ENCODE measurements around the gene NPVF.

NPVF gene

GRCh38 chr7:25228386-25228785 lies at the start of gene NPVF:
Gene NPVF (minus strand): TSS chr7:25228486. CDS start chr7:25228439, 47 bp downstream.
- ATAC-seq (no peak), DNase-seq (no peak)
- Mint-ChIP-seq H3K4me1 (no peaks in the 10 kb centered on the region), H3K27me3 (peaks cover 19% of the 10 kb centered on the region), H3K27ac (no peak within 1 kb of the TSS), H3K4me3 (no peak within 1 kb of the TSS), H3K9me3 (no peaks in the 10 kb centered on the region), H3K36me3 (ENCODE audit: low read depth) (no peaks in the 10 kb centered on the region)

- H3K36me3 Mint-ChIP-seq (ENCODE audit: low read depth), result no peaks in the 10 kb centered on the region
- no peaks in the 10 kb centered on the region for H3K4me1 Mint-ChIP-seq
- no peaks in the 10 kb centered on the region for H3K9me3 Mint-ChIP-seq
- ATAC-seq (no peak), DNase-seq (no peak)
- no peak overlapping the region for H3K27ac Mint-ChIP-seq
- H3K27me3 Mint-ChIP-seq, result peaks cover 2% of the 10 kb centered on the region
- H3K4me3 Mint-ChIP-seq, result no peak overlapping the region
Observed at GRCh38 chr7:25272265-25272664, 44.0 kb upstream of the NPVF start.

- DNase-seq (no peak), ATAC-seq (peak; percentile 45)
- no peaks in the 10 kb centered on the region for H3K36me3 Mint-ChIP-seq (ENCODE audit: low read depth)
- peaks cover 30% of the 10 kb centered on the region for H3K4me1 Mint-ChIP-seq
- H3K9me3 Mint-ChIP-seq, result no peaks in the 10 kb centered on the region
- no peak overlapping the region for H3K27ac Mint-ChIP-seq
- no peak overlapping the region for H3K4me3 Mint-ChIP-seq
- H3K27me3 Mint-ChIP-seq, result peaks cover 2% of the 10 kb centered on the region
Observed at GRCh38 chr7:25263337-25263736, 35.1 kb upstream of the NPVF start.

GRCh38 chr7:25262586-25262985 lies 34.3 kb upstream of the NPVF start:
- H3K9me3 Mint-ChIP-seq, result no peaks in the 10 kb centered on the region
- peaks cover 2% of the 10 kb centered on the region for H3K27me3 Mint-ChIP-seq
- no peak overlapping the region for H3K27ac Mint-ChIP-seq
- peaks cover 30% of the 10 kb centered on the region for H3K4me1 Mint-ChIP-seq
- no peaks in the 10 kb centered on the region for H3K36me3 Mint-ChIP-seq (ENCODE audit: low read depth)
- DNase-seq, result no peak
- ATAC-seq, result no peak
- H3K4me3 Mint-ChIP-seq, result no peak overlapping the region

GRCh38 chr7:25261545-25262140 lies 33.4 kb upstream of the NPVF start:
- Mint-ChIP-seq H3K27me3 (peaks cover 2% of the 10 kb centered on the region), H3K27ac (no peak overlapping the region), H3K4me1 (peaks cover 30% of the 10 kb centered on the region), H3K9me3 (no peaks in the 10 kb centered on the region), H3K4me3 (peak overlapping the region; percentile 58), H3K36me3 (ENCODE audit: low read depth) (no peaks in the 10 kb centered on the region)
- DNase-seq (no peak), ATAC-seq (no peak)

- Mint-ChIP-seq H3K27me3 (peaks cover 2% of the 10 kb centered on the region), H3K36me3 (ENCODE audit: low read depth) (no peaks in the 10 kb centered on the region), H3K27ac (peak overlapping the region; percentile 43), H3K4me1 (peaks cover 30% of the 10 kb centered on the region), H3K4me3 (peak overlapping the region; percentile 58), H3K9me3 (no peaks in the 10 kb centered on the region)
- ATAC-seq (peak; percentile 80), DNase-seq (peak; percentile 4)
Observed at GRCh38 chr7:25260862-25261494, 32.7 kb upstream of the NPVF start.

GRCh38 chr7:25259487-25260243 lies 31.4 kb upstream of the NPVF start:
- H3K4me1 Mint-ChIP-seq, result peaks cover 30% of the 10 kb centered on the region
- H3K4me3 Mint-ChIP-seq, result no peak overlapping the region
- no peak overlapping the region for H3K27ac Mint-ChIP-seq
- DNase-seq, result peak; percentile 61
- no peaks in the 10 kb centered on the region for H3K9me3 Mint-ChIP-seq
- H3K36me3 Mint-ChIP-seq (ENCODE audit: low read depth), result no peaks in the 10 kb centered on the region
- ATAC-seq, result peak; percentile 76
- H3K27me3 Mint-ChIP-seq, result peaks cover 2% of the 10 kb centered on the region

- no peak overlapping the region for H3K4me3 Mint-ChIP-seq
- DNase-seq (no peak), ATAC-seq (no peak)
- H3K27ac Mint-ChIP-seq, result no peak overlapping the region
- no peaks in the 10 kb centered on the region for H3K36me3 Mint-ChIP-seq (ENCODE audit: low read depth)
- peaks cover 3% of the 10 kb centered on the region for H3K27me3 Mint-ChIP-seq
- peaks cover 15% of the 10 kb centered on the region for H3K4me1 Mint-ChIP-seq
- no peaks in the 10 kb centered on the region for H3K9me3 Mint-ChIP-seq
Observed at GRCh38 chr7:25256333-25256819, 28.1 kb upstream of the NPVF start.

GRCh38 chr7:25255611-25256332 lies 27.5 kb upstream of the NPVF start:
- Mint-ChIP-seq H3K4me3 (no peak overlapping the region), H3K36me3 (ENCODE audit: low read depth) (no peaks in the 10 kb centered on the region), H3K27ac (no peak overlapping the region), H3K9me3 (no peaks in the 10 kb centered on the region), H3K4me1 (peaks cover 9% of the 10 kb centered on the region), H3K27me3 (peaks cover 3% of the 10 kb centered on the region)
- no peak for DNase-seq
- ATAC-seq, result no peak

GRCh38 chr7:25254604-25255003 lies 26.3 kb upstream of the NPVF start:
- no peaks in the 10 kb centered on the region for H3K36me3 Mint-ChIP-seq (ENCODE audit: low read depth)
- no peak overlapping the region for H3K27ac Mint-ChIP-seq
- ATAC-seq (no peak), DNase-seq (no peak)
- peaks cover 5% of the 10 kb centered on the region for H3K27me3 Mint-ChIP-seq
- H3K9me3 Mint-ChIP-seq, result no peaks in the 10 kb centered on the region
- no peak overlapping the region for H3K4me3 Mint-ChIP-seq
- no peaks in the 10 kb centered on the region for H3K4me1 Mint-ChIP-seq

GRCh38 chr7:25253714-25254113 lies 25.4 kb upstream of the NPVF start:
- DNase-seq, result no peak
- no peaks in the 10 kb centered on the region for H3K36me3 Mint-ChIP-seq (ENCODE audit: low read depth)
- H3K9me3 Mint-ChIP-seq, result no peaks in the 10 kb centered on the region
- no peaks in the 10 kb centered on the region for H3K4me1 Mint-ChIP-seq
- H3K27me3 Mint-ChIP-seq, result peaks cover 5% of the 10 kb centered on the region
- no peak for ATAC-seq
- no peak overlapping the region for H3K27ac Mint-ChIP-seq
- H3K4me3 Mint-ChIP-seq, result no peak overlapping the region

- DNase-seq, result no peak
- no peak overlapping the region for H3K27ac Mint-ChIP-seq
- ATAC-seq, result no peak
- no peaks in the 10 kb centered on the region for H3K4me1 Mint-ChIP-seq
- no peaks in the 10 kb centered on the region for H3K36me3 Mint-ChIP-seq (ENCODE audit: low read depth)
- H3K4me3 Mint-ChIP-seq, result no peak overlapping the region
- no peaks in the 10 kb centered on the region for H3K9me3 Mint-ChIP-seq
- peaks cover 5% of the 10 kb centered on the region for H3K27me3 Mint-ChIP-seq
Observed at GRCh38 chr7:25250386-25250785, 22.1 kb upstream of the NPVF start.

GRCh38 chr7:25249772-25250171 lies 21.5 kb upstream of the NPVF start:
- H3K9me3 Mint-ChIP-seq, result no peaks in the 10 kb centered on the region
- no peaks in the 10 kb centered on the region for H3K36me3 Mint-ChIP-seq (ENCODE audit: low read depth)
- no peak overlapping the region for H3K4me3 Mint-ChIP-seq
- no peak overlapping the region for H3K27ac Mint-ChIP-seq
- no peak for DNase-seq
- H3K4me1 Mint-ChIP-seq, result no peaks in the 10 kb centered on the region
- ATAC-seq, result no peak
- H3K27me3 Mint-ChIP-seq, result peaks cover 5% of the 10 kb centered on the region

GRCh38 chr7:25246306-25246705 lies 18.0 kb upstream of the NPVF start:
- no peak overlapping the region for H3K27ac Mint-ChIP-seq
- H3K9me3 Mint-ChIP-seq, result no peaks in the 10 kb centered on the region
- H3K4me1 Mint-ChIP-seq, result no peaks in the 10 kb centered on the region
- DNase-seq (no peak), ATAC-seq (no peak)
- H3K4me3 Mint-ChIP-seq, result no peak overlapping the region
- H3K27me3 Mint-ChIP-seq, result peaks cover 2% of the 10 kb centered on the region
- no peaks in the 10 kb centered on the region for H3K36me3 Mint-ChIP-seq (ENCODE audit: low read depth)
